HUES64 (cell line): Measurements from ENCODE around the gene FAM89A.
"Not testable (repeated sequence)": the region's sequence is repeated elsewhere in the genome, so short reads cannot be mapped to it uniquely, and the experiment has no call there.

Experiments used
- H3K27ac ChIP-seq: 2 replicates; pipeline ENCODE4 v1.7.0; 2013; ENCODE audit warnings: low read depth, low read length, inconsistent platforms
- H3K27me3 ChIP-seq: 2 replicates; pipeline ENCODE4 v1.6.1; 2013; ENCODE audit warnings: mild to moderate bottlenecking, low read length; ENCODE audit not compliant: insufficient read depth
- H3K36me3 ChIP-seq: 2 replicates; pipeline ENCODE4 v1.6.1; 2013; ENCODE audit warnings: mild to moderate bottlenecking, low read length; ENCODE audit not compliant: insufficient read depth
- H3K4me1 ChIP-seq: 2 replicates; pipeline ENCODE4 v1.6.1; 2013; ENCODE audit warnings: mild to moderate bottlenecking, low read length, moderate library complexity; ENCODE audit not compliant: insufficient read depth
- H3K4me3 ChIP-seq: 2 replicates; pipeline ENCODE4 v1.5.1; 2013; ENCODE audit warnings: mild to moderate bottlenecking, low read length, moderate library complexity
- H3K9ac ChIP-seq: 2 replicates; pipeline ENCODE4 v1.6.1; 2013; ENCODE audit warnings: mild to moderate bottlenecking, low read depth, low read length
- H3K9me3 ChIP-seq: 2 replicates; pipeline ENCODE4 v1.6.1; 2013; ENCODE audit warnings: low read depth, low read length; ENCODE audit not compliant: insufficient read depth
- WGBS: fragments of 150-250, 120-280 bp; methylation state at CpG from one replicate; pipeline ENCODE4 v1.1.7; 2013; ENCODE audit warnings: missing lambda C conversion rate; 5-methylcytosine and 5-hydroxymethylcytosine counted together

The FAM89A gene

GRCh38 chr1:231055271-231055670, 15.2 kb upstream of the FAM89A start:
- H3K36me3 ChIP-seq: no peaks in the 10 kb centered on the region
- no peak overlapping the region for H3K4me3 ChIP-seq
- peaks cover 14% of the 10 kb centered on the region; the same call in 1 of the 2 replicates for H3K27me3 ChIP-seq
- H3K4me1 ChIP-seq: no peaks in the 10 kb centered on the region
- H3K27ac ChIP-seq: no peak overlapping the region
- H3K9ac ChIP-seq: no peak overlapping the region
- H3K9me3 ChIP-seq: no peaks in the 10 kb centered on the region

GRCh38 chr1:231053493-231054162, 13.6 kb upstream of the FAM89A start:
- H3K9me3 ChIP-seq: no peaks in the 10 kb centered on the region
- H3K36me3 ChIP-seq: no peaks in the 10 kb centered on the region
- no peak overlapping the region for H3K4me3 ChIP-seq
- WGBS: 92% methylated on average over 6 of the region's 7 CpGs
- no peak overlapping the region for H3K9ac ChIP-seq
- peaks cover 24% of the 10 kb centered on the region for H3K27me3 ChIP-seq
- H3K4me1 ChIP-seq: no peaks in the 10 kb centered on the region
- H3K27ac ChIP-seq: no peak overlapping the region

- peaks cover 27% of the 10 kb centered on the region for H3K27me3 ChIP-seq
- no peaks in the 10 kb centered on the region for H3K36me3 ChIP-seq
- no peaks in the 10 kb centered on the region for H3K4me1 ChIP-seq
- H3K9me3 ChIP-seq: no peaks in the 10 kb centered on the region
- 91% methylated on average over 8 of the region's 8 CpGs for WGBS
- no peak overlapping the region for H3K4me3 ChIP-seq
- H3K9ac ChIP-seq: no peak overlapping the region
- H3K27ac ChIP-seq: no peak overlapping the region
These were observed 12.7 kb upstream of the FAM89A start for GRCh38 chr1:231052777-231053176.

- H3K9ac ChIP-seq, H3K36me3 ChIP-seq, H3K4me1 ChIP-seq, H3K9me3 ChIP-seq, H3K27ac ChIP-seq, H3K4me3 ChIP-seq: not testable (repeated sequence)
- H3K27me3 ChIP-seq: peaks cover 44% of the 10 kb centered on the region
- 87% methylated on average over 8 of the region's 9 CpGs for WGBS
These were observed 10.9 kb upstream of the FAM89A start for GRCh38 chr1:231050932-231051331.

- Histone ChIP-seq H3K27ac (no peak overlapping the region), H3K9ac (no peak overlapping the region), H3K36me3 (no peaks in the 10 kb centered on the region), H3K27me3 (peaks cover 47% of the 10 kb centered on the region), H3K4me1 (no peaks in the 10 kb centered on the region), H3K9me3 (no peaks in the 10 kb centered on the region), H3K4me3 (no peak overlapping the region)
- WGBS: 91% methylated on average over 3 of the region's 3 CpGs
These were observed 10.3 kb upstream of the FAM89A start for GRCh38 chr1:231050395-231050794.

- no peaks in the 10 kb centered on the region for H3K4me1 ChIP-seq
- H3K9ac ChIP-seq: no peak overlapping the region
- no peak overlapping the region for H3K27ac ChIP-seq
- no peaks in the 10 kb centered on the region for H3K36me3 ChIP-seq
- no peak overlapping the region for H3K4me3 ChIP-seq
- WGBS: 88% methylated on average over 9 of the region's 10 CpGs
- no peaks in the 10 kb centered on the region for H3K9me3 ChIP-seq
- H3K27me3 ChIP-seq: peaks cover 57% of the 10 kb centered on the region
These were observed 9.3 kb upstream of the FAM89A start for GRCh38 chr1:231049121-231049979.

- H3K4me1 ChIP-seq, H3K36me3 ChIP-seq, H3K9ac ChIP-seq, H3K9me3 ChIP-seq, H3K4me3 ChIP-seq, H3K27ac ChIP-seq: not testable (repeated sequence)
- peaks cover 64% of the 10 kb centered on the region for H3K27me3 ChIP-seq
- WGBS: 92% methylated on average over 9 of the region's 9 CpGs
These were observed 8.4 kb upstream of the FAM89A start for GRCh38 chr1:231048419-231048818.

GRCh38 chr1:231047529-231047928, 7.5 kb upstream of the FAM89A start:
- not testable (repeated sequence) for H3K27ac ChIP-seq, H3K4me3 ChIP-seq, H3K36me3 ChIP-seq, H3K9me3 ChIP-seq, H3K9ac ChIP-seq, H3K4me1 ChIP-seq
- peaks cover 73% of the 10 kb centered on the region for H3K27me3 ChIP-seq

GRCh38 chr1:231046730-231047395, 6.8 kb upstream of the FAM89A start:
- Histone ChIP-seq H3K36me3 (no peaks in the 10 kb centered on the region), H3K4me3 (no peak overlapping the region), H3K4me1 (no peaks in the 10 kb centered on the region), H3K27ac (no peak overlapping the region), H3K27me3 (peaks cover 80% of the 10 kb centered on the region), H3K9ac (no peak overlapping the region), H3K9me3 (no peaks in the 10 kb centered on the region)
- WGBS: 65% methylated on average over 2 of the region's 2 CpGs

GRCh38 chr1:231045921-231046729, 6.1 kb upstream of the FAM89A start:
- peaks cover 87% of the 10 kb centered on the region for H3K27me3 ChIP-seq
- not testable (repeated sequence) for H3K36me3 ChIP-seq, H3K4me3 ChIP-seq, H3K9me3 ChIP-seq, H3K9ac ChIP-seq, H3K27ac ChIP-seq, H3K4me1 ChIP-seq
- WGBS: 89% methylated on average over 9 of the region's 10 CpGs

GRCh38 chr1:231045286-231045685, 5.2 kb upstream of the FAM89A start:
- Histone ChIP-seq H3K4me3 (no peak overlapping the region), H3K9me3 (no peaks in the 10 kb centered on the region), H3K27ac (no peak overlapping the region), H3K36me3 (no peaks in the 10 kb centered on the region), H3K4me1 (no peaks in the 10 kb centered on the region), H3K27me3 (peaks cover 90% of the 10 kb centered on the region), H3K9ac (no peak overlapping the region)
